Measurements from ENCODE around the gene BRD1.

Gene BRD1

DNA sequence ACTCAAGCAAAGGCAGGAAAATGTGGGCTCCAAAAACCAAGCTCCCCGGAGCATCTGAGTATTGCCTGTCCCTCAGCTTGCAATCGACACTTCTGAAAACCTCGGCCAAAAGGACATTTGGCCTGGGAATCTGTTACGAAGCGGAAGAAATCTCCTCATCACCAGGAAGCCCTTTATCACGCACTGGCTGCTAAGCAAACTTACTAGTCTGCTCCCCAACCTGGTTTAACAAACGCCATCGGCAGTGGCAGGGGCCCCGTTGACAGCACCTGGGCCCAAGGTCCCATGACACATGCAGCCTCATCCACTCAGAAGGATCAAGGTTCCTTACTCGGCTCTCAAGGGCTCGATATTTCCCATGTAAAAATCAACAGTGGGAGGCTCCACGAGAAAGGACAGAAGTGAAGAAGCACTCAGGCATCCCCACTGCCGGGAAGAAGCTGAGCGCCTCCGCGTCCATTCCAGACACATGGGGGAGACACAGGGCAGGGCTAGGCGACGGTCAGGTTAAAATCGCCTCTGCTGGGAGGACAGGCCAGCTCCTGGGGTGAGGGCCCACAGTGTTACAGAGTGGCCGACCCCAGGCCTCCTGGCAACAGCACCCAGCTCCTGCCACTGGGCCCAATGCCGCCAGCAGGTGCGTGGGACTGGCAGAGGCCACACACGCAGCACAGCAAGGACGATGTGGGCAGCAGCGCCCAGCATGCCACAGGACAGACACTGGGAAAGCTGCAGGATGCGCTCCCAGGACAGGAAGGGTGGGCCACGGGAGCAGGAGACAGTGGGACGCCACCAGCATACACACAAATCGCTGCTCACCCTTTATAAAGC lies 27.1 kb downstream of the BRD1 start:
- no peak for DNase-seq (ENCODE audit: low spot score)

DNA sequence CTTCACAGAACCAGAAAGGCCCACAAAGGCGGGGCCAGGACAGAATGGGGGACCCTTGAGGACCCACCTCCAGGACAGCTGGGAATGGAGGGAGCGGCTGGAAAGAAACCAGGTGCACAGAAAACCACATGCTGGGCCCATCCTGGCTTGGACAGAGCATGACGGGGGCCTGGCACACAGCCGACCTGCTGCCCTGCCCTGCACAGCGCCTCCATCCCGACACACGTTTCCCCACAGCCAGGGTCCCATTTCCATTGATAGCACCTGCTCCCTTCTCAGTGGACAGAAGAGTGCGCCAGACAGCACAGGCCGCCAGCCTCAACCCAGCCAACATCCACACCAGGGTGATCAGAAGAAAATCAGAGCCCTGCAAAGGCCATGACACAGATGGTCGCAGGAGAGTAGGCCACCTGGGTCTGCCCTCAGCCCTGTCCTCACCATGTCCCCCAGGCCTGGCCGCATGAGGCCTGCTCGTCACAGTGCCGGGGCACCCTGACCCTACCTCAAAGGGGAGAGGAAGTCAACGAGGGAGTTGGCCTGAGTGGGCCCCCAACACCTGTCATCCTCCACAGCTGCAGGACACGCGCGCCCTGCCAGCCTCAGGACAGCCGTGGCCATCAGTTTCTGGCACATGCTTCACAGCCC lies 28.1 kb downstream of the BRD1 start:
- DNase-seq (ENCODE audit: low spot score): no peak

DNA sequence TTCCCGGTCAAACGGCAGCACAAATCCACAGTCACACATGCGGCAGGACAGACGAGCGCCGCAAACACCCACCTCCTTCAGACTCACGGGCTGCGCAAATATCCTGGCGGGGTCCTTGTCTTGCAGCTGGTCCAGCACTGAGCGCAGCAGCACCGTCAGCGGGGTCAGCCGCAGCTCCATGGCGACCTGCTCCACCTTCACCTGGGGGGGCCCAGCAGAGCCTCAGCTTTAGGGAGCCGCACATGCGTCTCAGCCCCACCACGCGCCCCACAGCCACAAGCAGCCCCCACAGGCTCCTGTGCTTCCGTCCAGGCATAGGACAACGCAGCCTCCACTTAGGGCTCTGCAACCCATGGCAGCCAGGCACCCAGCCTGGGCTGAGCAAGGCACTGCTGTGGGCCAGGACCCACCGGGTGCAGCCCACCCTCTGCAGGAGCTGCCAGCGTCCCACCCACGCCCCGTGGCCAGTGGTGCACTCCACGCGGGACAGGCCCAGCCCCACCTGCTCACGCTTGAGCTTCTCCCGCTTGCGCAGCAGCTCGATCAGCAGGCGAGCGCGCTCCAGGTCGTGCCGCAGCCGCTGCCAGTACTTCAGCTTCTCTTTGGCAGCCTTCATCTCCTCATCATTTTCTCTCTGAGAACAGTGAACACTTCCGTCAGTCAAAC lies 29.1 kb downstream of the BRD1 start:
- no peak for DNase-seq (ENCODE audit: low spot score)

DNA sequence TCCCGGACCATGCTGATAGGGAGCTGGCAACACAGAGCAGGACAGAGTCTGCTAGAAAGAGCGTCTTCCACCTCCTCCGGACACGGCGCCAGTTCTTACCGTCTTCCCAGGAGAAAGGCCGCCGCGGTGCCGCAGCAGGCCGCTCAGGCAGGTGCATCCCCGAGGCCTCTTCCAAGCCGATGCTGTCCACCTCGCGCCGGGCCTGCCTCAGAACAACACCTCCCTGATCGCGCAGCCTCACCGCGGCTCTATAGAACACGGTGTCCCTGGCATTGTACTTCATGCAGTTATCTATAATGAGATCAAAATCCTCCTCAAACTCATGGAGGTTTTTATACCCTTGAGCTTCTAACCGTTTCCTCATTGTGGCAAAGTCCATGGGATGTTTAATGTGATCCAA lies 30.0 kb downstream of the BRD1 start:
- no peak for DNase-seq (ENCODE audit: low spot score)

DNA sequence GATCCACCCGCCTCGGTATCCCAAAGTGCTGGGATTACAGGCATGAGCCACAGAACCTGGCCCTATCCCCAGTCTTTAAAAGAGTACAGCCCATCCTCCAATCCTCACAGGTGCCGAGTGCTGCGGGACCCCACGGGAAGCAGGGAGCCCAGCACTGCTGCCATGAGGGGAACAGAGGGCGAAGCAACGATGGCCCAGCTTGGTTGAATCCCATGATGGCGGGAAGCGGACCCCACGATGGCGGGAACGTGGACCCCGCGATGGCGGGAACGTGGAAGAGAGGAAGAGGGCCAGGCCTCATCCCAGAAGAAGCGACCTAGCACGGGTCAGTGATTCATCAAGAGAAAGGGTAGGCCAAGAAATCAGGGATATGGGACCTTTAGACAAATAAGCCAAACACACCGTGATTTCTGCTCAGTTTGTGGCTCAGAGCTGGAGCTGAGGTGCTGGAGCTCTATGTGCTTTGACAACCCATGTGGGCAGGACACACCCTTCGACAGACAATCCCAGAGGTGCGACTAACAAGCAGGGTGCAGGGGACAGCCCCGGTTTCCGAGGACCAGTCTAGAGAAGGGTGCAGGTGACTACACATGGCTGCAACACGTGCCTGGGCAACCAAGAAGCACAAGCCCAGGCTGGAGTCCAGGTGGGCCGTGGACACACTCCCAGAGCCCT lies 30.9 kb downstream of the BRD1 start:
- no peak for DNase-seq (ENCODE audit: low spot score)

DNA sequence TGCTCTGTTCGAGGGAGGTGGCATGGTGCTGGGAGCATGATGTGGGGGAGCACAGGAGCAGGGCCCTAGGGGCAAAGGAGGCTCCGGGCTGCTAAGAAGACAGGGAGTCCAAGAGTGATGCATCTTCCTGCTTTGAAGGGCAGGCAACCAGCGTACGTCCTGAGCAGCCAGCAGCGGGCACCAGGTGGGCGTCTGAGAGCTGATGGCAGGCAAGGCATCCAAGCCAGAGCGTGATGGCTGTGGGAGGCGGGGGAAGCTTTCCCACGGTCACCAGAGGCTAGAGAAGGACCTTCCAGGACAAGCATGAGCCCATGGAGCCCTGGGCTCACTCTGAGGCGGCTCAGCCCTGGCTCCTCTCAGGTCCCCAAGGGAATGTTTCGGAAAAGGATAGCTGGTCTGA lies 32.2 kb downstream of the BRD1 start:
- no peak for DNase-seq (ENCODE audit: low spot score)

DNA sequence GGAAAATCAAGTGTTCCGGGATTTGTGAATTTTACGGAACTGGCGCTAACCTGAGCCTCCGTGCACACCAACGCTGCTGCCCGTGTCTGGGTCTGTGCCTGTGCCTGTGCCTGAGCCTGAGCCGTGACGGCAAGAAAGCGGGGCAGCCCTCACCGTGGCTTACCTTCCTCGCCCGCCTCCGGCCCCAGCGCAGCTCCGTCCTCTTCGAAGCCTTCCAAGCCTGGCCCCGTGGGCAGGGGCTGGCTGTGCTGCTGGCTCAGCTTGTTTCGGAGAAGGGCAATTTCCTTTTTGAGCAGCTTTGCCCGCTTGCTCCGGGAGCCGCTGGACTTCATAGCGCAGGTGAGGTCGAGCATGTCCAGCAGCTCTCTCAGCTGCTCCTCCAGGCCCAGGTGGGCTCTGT lies 33.8 kb downstream of the BRD1 start:
- no peak for DNase-seq (ENCODE audit: low spot score)

DNA sequence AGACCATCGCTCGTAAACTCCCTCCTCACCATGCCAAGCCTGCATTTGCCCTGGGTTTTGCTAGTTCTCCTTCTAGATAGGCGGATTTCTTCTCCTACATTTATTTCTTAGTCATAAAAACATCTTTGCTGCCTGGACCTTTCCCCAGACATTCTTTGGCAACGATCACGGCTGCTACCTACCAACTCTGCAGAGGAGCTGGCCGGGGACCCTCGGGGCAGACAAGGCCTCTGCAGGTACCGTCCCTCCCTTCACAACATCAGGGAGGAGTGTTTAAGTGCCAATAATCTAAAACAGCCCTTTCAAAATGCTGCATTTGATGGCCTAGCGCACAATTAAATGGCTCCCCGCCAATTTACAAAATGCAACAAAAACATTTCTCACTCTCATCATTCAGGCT lies 34.4 kb downstream of the BRD1 start:
- no peak for DNase-seq (ENCODE audit: low spot score)

DNA sequence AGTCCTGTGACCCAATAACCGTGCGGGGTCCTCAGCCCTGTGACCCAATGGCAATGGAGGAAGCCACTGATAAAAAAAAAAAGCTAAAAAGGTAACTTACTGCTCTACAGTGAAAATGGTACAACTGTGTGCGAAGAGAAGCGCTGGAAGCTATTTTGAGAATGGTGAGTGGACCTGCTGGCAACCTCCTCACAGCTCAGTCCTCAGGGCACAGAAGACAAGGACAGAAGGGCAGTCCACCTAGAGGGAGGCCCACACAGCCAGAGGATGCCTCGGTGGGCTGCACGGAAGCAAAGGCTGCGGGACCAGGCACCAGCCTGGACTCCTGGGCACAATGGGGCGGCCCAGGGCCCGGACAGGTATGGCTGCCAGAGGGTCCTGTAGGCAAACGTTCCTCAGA lies 35.6 kb downstream of the BRD1 start:
- DNase-seq (ENCODE audit: low spot score): no peak

DNA sequence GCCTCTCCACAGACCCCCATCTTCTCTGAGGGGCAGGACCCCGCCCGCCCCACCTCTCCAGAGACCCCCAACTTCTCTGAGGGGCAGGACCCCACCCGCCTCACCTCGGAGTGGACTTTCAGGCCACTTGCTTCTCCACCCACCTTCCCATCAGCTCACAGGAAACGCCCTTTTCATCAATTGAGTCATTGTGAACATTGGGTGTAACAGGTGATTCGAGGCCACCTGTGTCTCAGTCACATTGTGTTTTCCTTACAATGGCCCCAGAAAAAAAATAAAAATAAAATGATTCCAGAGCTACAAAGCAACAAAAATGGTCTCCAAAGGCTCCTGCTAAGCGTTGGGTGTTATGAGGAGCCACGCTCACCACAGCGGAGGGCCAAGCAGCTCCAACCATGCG lies 36.0 kb downstream of the BRD1 start:
- DNase-seq (ENCODE audit: low spot score): no peak

DNA sequence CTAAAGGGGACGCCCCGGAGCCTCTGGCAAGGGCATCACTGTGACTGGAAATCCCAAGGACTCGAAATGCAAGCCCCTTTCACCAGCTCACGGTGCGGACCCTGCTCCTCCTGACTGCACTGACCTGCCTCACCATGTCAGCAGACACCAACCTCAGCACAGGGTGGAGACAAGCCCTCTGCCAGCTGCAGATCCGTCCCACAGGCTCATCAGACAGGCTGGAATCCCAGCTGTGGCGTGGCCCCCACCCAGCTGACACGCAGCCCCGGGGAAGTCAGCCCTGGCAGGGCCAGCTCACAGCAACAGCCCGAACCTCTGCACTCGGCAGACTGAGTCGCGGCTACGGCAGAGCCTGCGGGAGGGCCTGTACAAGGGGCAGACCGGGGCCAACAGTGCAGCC lies 36.8 kb downstream of the BRD1 start:
- no peak for DNase-seq (ENCODE audit: low spot score)

DNA sequence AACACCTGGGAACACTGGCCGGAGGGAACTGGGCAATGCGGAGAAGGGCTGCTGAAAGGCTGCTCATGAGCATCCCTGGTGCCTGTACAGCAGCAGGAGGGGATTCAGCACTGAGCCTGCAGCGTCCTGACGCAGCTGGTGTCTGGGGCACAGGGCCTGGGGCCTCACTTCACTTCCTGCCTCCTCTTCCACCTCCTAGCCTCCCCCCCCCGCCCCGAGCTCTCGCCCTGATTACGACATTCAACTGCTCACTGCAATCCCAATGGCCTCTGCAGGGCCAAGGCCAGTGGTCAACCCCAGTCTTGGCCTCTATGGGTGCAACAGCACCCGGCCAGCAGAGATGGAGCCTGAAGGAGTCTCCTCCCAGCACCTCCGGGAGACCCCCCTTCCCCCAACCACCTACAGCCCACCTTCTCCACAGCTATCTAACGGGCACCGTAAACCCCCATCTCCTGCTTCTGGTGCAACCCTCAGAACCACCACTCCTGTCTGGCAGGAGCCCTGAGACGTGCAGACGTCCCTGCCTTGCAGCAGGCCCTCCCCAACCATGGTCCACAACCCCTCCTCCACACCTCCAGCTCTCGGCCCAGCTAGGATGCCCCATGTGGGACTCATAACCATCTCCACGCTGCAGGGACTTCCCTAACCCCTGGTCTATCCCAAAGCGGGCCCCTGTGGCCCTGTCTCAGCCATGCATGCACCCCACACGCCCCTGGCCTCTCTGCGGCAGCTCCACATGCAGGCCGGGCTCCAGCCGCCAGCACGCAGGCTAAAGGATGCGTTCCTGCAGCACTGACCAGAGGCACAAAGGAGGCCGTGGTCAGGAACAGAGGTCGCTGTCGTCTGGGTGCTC lies 38.2 kb downstream of the BRD1 start:
- no peak for DNase-seq (ENCODE audit: low spot score)

DNA sequence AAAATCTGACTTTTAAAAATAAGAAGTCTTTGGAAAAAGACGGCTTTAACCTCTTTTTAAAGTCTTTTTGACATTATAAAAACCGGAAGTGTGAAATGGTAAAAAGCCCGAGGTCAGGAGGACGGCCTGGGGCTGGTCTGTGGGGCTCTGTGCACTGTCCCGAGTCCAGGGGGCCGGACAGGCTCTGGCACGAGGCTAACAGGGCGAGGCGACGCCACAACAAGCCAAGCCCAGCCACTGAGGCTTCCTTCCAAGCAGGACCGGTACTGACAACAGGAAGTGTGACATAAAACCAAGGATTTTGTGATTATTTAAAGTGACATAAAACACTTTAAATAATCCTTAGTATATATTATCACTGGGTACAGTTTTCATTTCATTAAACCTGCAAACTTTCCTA lies 39.2 kb downstream of the BRD1 start:
- no peak for DNase-seq (ENCODE audit: low spot score)

DNA sequence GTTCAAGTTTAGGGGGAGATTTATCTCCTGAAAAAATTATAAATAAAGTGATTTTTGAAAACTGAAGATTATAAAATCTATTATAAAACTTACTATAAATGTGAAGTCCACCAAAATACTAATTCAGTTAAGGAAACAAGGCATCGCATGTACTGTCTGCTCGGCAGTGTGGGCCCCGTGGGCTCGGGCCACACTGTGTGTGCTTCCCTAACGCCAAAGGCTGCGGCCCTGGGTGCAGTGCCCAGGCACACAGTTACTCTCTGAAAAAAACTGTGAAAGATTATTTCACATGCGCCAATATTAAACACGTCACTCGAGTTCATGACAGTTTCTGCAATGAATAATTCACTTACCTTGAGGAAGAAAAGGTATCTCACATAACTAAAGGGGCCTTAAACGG lies 39.8 kb downstream of the BRD1 start:
- no peak for DNase-seq (ENCODE audit: low spot score)

DNA sequence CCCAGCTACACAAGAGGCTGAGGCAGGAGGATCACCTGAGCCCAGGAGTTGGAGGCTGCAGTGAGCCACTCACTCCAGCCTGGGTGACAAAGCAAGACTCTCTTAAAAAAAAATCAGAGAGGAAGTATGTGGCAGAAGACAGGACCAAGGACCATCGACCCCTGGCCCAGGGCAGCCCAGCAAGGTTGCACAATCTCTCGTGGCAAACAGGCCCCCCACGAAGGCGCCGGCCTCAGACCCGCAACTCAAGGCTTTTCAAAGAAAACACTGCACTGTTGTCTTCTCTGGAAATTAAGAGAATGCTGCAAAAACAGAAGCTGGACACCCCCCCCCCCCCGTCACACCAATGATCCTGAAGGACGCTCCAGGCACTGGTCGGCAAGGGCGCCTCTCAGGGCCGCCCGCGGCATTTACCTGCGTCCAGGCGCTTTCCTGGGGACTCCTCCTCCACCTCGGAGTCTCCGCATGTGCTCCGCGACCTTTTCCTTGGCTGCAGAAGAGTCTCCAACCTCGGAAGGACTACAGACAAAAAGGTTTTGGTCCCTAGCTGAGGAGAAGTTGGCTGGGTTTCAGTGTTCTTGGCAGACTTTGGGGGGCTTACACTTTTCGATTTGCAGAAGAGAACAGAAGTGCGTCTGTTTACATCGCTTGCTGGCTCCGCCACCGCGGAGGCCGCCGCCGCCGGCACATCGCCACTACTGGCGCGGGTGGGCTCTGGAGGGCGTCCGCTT lies 40.5 kb downstream of the BRD1 start:
- peak; percentile 29 for DNase-seq (ENCODE audit: low spot score)

DNA sequence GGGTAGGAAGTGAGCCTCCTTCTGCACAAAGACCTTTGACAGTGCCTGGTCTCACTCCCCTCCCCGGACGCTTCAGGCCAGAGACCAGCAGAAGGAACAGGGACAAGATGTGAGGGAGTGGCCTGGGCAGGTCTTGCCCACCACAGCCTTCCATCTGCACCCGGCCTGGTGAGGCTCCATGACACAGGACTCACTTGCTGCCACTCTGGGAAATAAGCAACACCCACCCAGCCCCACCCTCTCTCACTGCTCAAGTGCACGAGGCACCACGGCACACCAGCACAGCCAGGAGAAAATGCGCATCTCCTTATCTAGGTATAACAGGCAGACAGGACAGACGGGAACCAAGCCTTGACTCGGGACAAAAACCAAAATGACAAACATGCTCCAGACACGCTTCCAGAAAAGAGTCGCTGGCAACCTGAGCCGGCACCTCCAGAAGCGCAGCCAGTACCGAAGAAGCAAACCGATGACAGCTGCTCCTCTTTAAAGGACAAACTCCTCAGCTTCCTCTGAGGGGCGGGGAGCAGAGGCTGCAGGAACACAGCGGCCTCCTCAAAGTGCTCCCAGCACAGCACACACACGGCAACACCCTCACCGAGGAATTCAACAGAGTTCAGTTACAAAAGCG lies 41.7 kb downstream of the BRD1 start:
- DNase-seq (ENCODE audit: low spot score): no peak

DNA sequence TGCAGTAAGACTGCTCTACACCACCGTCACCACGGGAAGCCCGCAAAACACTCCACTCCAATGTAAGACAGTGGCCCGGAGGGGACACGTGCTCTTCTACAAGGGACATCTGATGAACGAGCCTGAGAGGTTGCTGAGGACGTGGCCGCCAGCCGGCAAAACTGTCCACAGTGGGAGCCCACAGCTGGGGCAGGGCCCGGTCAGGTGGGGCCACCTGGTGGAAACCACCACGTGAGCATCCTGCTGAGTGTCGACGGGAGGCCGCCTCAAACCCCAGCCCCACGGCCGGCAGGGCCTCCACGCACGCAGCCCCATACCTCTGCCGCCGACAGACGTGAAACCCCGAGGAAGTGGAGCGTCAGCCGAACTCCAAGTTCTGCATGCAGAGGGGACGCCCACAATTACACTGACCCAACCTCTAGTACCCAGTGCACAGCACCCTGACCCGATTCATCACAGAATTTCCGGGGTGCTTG lies 42.6 kb downstream of the BRD1 start:
- DNase-seq (ENCODE audit: low spot score): no peak

DNA sequence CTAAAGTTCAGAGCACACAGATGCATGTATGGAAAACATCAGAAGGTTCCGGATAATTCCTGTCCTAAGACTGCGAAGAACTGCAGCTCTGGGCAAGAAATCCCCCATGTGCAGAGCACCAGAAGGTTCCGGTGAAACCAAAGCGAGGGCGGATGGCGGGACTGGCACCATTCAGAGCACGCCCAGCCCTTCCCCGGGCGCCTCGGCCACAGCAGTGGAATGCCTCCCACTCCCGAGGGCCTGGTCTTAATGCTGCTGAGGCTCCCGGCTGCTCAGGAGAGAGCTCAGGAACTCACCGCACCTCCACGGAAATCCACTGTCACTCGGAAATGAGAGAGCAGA lies 43.1 kb downstream of the BRD1 start:
- no peak for DNase-seq (ENCODE audit: low spot score)

DNA sequence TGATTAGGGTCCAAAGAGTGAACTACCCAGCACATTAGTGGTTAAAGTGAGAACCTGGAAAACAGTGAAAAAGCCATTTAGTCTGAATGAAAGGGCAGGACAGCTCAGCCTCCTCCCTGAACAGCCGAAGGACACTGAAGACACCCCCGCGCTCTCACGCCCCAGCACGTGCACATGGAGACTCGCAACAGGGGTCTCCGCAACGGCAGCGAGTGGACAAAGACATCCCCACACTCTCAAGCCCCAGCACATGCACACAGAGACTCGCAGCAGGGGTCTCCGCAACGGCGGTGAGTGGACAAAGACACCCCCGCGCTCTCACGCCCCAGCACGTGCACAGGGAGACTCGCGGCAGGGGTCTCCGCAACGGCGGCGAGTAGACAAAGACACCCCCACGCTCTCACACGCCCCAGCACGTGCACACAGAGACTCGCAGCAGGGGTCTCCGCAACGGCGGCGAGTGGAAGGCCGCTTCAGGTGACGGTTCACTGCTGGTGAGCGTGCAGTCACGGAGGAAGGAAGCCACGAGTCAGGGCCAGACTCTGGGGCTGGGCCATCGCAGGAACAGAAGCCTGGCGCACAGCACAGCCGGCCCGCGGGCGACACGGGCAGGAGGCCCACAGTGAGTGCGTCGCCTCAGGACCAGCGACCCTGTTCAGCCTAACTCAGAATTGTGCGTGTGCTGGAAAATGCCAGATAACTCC lies 43.6 kb downstream of the BRD1 start:
- no peak for DNase-seq (ENCODE audit: low spot score)

Data from globus pallidus (tissue), 1 donor.